UCSD-AML1 (cell line): ENCODE results near the gene ZNF318.
"Not testable (repeated sequence)": the region's sequence is repeated elsewhere in the genome, so short reads cannot be mapped to it uniquely, and the experiment has no call there.

Experiments used
- DNase-seq: peaks from one replicate; lab custom pipeline; 2025; ENCODE audit not compliant: unreplicated experiment; lab: John Stamatoyannopoulos, UW

Gene ZNF318

DNA sequence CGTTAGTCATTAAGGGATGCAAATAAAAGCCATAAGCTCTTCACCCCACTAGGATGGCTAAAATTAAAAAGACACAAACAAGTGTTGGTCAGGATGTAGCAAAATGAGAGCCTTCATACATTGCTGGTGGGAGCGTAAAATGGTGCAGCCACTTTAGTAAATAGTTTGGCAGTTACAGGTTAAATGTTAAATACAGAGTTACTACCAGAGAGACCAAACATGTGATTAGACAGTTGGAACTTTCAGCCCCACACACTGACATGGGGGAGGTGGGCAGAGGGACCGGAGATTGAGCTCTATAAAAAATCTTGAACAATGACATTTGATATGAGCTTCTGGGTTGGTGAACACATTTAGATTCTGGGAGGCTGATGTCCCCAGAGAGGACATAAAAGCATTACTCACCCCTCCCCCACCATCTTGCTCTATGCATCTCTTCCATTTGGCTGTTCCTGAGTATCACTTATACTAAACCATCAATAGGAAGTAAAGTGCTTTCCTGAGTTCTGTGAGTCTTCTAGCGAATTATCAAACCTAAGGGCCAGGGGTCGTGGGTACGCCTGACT, 20.4 kb upstream of the ZNF318 start:
- no peak for DNase-seq

DNA sequence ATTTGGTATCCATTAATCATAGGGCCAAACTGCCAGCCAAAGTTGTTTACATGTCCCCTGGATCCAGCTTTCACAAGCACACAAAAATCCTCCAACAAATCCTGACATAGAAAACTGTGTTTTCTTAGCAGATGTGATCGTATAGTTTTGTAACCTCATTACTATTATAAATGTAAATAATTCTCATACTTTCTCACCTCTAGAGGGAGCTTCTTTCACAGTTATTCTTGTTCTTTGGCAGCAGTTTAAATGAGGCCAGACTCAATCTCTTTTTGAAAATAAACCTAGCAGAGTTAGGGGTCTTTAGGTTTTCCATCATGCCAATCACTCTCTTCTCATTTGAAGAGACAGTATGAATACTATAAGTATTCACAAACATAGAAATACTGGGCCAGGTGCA, 17.0 kb upstream of the ZNF318 start:
- DNase-seq = no peak

- no peak for DNase-seq
These were observed 13.7 kb upstream of the ZNF318 start for GRCh38 chr6:43383021-43383667.

- not testable (repeated sequence) for DNase-seq
These were observed 11.4 kb upstream of the ZNF318 start for GRCh38 chr6:43380858-43381257.

- DNase-seq = no peak
These were observed 9.2 kb upstream of the ZNF318 start for GRCh38 chr6:43378631-43379030.

DNA sequence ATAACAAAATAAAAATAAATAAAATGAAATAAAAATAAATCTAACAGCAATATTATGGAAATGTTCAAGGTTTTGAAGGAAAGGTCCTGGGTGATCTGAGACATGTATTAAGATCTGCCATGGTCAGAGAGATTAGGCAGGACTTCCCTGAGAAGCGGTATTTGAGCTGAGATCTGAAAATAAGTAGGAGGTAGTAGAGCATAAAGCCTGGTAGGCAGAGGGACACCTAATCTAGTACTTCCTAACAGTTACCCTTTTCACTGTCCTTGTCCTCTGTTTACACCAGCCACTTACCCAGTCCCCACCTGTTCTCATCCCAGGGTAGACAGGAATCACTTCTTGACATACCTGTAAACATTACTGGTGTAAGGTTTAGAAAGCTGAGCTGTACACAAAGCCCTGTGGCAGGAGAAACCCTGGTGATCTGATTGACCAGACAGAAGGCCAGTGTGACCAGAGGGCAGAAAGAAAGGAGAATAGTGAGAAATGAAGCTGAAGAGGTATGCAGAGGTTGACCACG, 8.3 kb upstream of the ZNF318 start:
- DNase-seq = no peak

DNA sequence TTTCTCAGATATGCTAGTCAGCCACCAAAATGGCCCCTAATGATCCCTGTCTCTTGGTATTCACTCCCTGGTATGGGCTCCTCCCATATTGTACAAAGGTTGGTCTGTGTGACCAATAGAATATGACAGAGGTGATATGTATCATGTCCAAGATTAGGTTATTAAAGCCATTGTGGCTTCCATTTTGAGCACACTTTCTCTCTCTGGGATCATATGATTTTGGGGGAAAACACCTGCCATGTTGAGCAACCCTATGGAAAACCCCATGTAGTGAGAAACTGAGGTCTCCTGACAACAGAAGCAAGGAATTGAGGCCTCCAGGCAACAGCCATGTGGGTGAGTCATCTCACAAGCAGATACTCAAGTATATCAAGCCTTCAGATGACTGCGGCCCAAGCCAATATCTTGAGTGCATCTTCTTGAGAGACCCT, 7.1 kb upstream of the ZNF318 start:
- DNase-seq = no peak

DNA sequence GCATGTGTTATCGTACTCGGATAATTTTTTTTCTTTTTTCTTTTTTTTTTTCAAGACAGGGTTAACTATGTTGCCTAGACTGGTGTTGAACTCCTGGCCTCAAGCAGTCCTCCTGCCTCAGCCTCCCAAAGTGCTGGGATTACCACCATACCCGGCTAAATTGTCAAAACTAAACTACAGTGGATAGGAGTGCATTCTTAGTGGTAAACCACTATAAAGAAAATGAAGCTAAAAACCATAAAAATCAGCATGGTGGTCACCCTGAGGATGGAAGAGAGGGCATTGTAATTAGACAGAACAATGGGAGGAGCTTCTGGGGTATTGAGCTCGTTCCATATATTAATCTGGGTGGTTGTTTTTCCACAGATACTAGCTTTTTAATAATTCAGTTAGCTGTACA, 6.2 kb upstream of the ZNF318 start:
- DNase-seq = no peak

DNA sequence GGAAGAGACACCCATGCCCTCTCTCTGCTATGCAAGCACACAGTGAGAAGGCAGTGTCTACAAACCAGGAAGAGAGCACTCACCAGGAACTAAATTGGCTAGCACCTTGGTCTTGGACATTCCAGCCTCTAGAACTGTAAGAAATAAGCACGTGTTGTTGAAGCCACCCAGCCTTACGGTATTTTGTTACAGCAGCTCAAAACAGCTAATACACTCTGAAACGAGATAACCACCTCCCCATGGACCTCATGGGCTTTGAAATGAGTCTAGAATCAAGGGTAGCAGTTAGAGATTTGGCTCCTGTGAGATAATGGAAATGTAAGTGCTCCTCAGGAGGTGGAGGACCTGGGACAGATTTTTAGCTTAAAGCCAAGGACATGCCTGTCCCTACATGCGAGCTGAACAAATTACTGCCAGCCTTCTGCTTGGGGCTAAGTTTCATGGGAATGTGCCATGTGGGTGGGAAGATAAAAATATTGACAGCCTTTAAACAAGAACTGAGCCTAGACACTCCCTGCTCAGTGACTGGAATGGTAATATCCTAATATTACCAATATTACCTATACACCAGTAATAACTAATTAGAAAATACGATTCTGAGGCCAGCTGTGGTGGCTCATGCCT, 3.9 kb upstream of the ZNF318 start:
- DNase-seq = no peak

DNA sequence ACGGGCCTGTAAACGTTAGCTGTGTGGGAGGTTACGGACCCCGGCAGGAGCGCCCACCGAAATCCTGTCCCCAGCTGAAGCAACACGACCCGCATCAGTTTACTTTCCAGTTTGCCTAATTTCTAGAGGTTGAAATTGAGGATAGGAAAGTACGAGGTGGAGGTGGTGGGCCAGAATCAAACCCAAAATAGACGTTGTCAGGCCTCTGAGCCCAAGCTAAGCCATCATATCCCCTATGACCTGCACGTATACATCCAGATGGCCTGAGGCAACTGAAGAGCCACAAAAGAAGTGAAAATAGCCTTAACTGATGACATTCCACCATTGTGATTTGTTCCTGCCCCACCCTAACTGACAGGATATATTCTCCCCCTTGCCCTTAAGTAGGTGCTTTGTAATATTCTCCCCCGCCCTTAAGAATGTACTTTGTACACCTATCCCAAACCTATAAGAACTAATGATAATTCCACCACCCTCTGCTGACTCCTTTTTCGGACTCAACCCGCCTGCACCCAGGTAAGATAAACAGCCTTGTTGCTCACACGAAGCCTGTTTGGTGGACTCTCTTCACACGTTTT, 645 bp upstream of the ZNF318 start:
- not testable (repeated sequence) for DNase-seq

GRCh38 chr6:43368259-43369160, 937 bp downstream of the ZNF318 start:
- DNase-seq = no peak

- DNase-seq = no peak
These were observed 2.0 kb downstream of the ZNF318 start for GRCh38 chr6:43367245-43367984.

GRCh38 chr6:43361269-43361668, 8.2 kb downstream of the ZNF318 start:
- no peak for DNase-seq

- no peak for DNase-seq
These were observed 9.6 kb downstream of the ZNF318 start for GRCh38 chr6:43359831-43360230.

GRCh38 chr6:43359381-43359780, 10.1 kb downstream of the ZNF318 start:
- no peak for DNase-seq

DNA sequence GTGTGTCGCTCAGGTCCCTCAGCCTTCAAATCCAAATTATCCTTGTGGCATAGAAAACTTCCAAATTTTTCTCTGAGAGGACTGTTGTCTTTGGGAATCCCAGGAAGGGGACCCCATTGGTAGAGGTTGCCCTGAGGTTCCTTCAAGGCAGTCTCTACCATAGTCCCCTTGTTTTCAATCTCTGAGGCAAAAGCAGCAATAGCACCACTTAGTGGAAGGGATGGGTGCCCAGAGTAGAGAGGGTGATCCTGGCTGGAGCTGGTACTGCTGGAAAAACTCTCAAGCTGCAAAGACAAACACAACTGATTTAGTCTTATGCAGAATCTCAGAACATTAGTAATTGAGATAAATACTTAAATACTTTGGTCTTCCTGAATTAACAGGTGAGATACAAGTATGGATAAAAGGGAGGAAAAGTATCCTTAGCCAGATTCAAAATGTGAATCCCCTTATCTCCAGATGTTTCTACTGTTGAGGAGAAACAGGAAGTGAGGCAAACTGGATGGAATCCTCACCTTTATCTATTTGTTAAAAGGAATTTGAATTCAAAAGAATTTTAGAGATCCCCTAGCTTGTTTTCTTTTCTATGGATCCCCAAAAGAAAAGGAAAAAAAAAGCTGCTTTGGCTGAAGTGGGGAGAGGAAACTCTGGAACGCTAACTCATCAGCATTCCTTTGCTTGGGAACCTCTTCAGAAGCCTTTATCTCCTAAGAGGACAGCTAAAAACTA, 13.4 kb downstream of the ZNF318 start:
- no peak for DNase-seq

DNA sequence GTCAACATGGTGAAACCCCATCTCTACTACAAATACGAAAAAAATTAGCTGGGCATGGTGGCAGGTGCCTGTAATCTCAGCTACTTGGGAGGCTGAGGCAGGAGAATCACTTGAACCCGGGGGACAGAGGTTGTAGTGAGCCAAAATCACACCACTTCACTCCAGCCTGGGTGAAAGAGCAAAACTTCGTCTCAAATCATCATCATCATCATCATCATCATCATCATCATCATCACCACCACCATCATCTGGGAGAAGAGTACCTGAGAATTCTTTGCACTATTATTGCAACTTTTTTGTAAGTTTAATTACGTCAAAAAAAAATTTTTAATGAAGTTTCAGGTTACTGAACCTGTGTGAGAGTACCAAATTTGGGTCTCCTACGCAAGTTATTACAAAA, 17.5 kb downstream of the ZNF318 start:
- not testable (repeated sequence) for DNase-seq

- no peak for DNase-seq
These were observed 22.0 kb downstream of the ZNF318 start for GRCh38 chr6:43347444-43347843.

- no peak for DNase-seq
These were observed 22.4 kb downstream of the ZNF318 start for GRCh38 chr6:43347021-43347420.

DNA sequence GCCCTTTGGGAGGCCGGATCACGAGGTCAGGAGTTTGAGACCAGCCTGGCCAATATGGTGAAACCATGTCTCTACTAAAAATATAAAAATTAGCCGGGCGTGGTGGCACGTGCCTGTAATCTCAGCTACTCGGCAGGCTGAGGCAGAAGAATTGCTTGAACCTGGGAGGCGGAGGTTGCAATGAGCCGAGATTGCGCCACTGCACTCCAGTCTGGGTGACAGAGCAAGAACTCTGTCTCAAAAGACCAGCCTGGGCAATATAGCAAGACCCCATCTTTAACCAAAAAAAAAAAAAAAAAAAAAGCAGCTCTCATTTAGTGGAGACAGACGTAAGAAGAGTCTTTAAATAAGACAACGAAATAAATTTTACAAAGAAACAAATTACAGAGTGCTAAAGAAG, 23.2 kb downstream of the ZNF318 start:
- DNase-seq = not testable (repeated sequence)
